A549 treated with AZD9567 at 1 μM for 4 hours (cell line): Measurements from ENCODE around the gene INHBA. TPM values are rescaled to one million over a fixed set of nuclear protein-coding genes. Genes with fewer than 3 reads are reported as not detected.

Experiments used
- total RNA-seq: library from RNA; stranded (reverse); fragments of 200-300 nt; extraction: Qiagen RNA extraction; gene quantifications from 5 replicates; pipeline ENCODE4 v1.2.3, GENCODE V29; 2022; ENCODE audit not compliant: insufficient read depth

The INHBA gene
- 0.33 to 2.1 TPM (median 0.44 TPM) in 5 replicates for total RNA-seq

GRCh38 chr7:41702635-41703371 is at the start of gene INHBA:
TSS of gene INHBA (minus strand) at chr7:41703090. CDS start at chr7:41700374, 2,716 bp downstream.

